22Rv1 (cell line): ENCODE results near the gene DPEP1.

Experiments
- ZFX ChIP-seq: fragments of 450-650 bp; IDR thresholded peaks from 2 replicates; pipeline ENCODE4 v1.6.1; 2017; ENCODE audit warnings: antibody characterized with exemption, borderline replicate concordance
- TF ChIP-seq, protein P1 (sequence below): fragments of 450-650 bp; IDR thresholded peaks from 2 replicates; pipeline ENCODE4 v1.5.1; 2017; ENCODE audit warnings: mild to moderate bottlenecking

DNA sequence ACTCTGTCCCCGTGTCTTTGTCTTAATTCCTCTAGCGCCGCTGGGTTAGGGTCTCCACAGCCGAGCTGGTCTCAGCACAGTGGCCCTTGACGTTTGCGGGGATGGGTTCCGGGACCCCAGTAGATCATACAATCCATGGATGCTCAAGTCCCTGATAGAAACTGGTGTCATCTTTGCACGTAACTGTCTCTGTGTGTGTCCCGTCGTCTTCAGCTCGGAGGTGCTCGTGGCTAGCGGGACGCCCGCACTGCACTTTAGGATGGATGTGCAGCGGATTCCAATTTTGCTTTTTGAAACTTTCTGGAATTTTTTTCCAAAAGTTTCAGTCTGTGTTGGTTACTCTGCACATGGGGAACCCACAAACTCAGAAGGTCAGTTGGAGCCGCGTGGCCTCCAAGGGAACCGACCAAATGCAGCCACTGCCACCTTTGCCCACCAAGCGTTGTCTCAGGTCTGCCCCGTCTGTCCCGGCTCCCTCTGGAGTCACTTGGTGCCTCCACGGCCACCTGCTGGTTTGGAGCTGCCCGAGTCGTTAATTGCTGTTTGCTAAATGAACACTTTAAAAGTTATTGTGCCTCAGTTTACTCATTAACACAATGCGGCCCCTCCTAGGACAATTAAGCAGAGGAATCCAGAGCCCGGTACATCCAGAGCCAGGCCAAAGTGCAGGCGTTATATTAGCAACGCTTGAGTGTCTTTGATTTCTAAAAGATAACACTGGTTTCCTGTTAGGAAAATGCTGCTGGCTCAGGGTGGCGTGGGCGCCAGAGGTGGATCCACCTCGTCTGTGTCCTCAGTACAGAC lies 5.3 kb upstream of the DPEP1 start:
- TF ChIP-seq, protein P1, sequence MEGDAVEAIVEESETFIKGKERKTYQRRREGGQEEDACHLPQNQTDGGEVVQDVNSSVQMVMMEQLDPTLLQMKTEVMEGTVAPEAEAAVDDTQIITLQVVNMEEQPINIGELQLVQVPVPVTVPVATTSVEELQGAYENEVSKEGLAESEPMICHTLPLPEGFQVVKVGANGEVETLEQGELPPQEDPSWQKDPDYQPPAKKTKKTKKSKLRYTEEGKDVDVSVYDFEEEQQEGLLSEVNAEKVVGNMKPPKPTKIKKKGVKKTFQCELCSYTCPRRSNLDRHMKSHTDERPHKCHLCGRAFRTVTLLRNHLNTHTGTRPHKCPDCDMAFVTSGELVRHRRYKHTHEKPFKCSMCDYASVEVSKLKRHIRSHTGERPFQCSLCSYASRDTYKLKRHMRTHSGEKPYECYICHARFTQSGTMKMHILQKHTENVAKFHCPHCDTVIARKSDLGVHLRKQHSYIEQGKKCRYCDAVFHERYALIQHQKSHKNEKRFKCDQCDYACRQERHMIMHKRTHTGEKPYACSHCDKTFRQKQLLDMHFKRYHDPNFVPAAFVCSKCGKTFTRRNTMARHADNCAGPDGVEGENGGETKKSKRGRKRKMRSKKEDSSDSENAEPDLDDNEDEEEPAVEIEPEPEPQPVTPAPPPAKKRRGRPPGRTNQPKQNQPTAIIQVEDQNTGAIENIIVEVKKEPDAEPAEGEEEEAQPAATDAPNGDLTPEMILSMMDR = no peak
- no peak for TF ChIP-seq ZFX
